H1 (cell line): Measurements from ENCODE around the gene SVEP1. TPM values are rescaled to one million over a fixed set of nuclear protein-coding genes. Genes with fewer than 3 reads are reported as not detected.

ENCODE experiments used
- CTCF ChIA-PET: fragments of 300-600 bp; sonication (Branson Sonifier 250); formaldehyde crosslinking; loops from one replicate; lab custom pipeline; 2021; ENCODE audit not compliant: partially characterized antibody; lab: Charles Lee
- POLR2A ChIA-PET: fragments of 300-600 bp; sonication (Branson Sonifier 250); formaldehyde crosslinking; loops from one replicate; lab custom pipeline; 2021; ENCODE audit warnings: inconsistent platforms; ENCODE audit not compliant: partially characterized antibody; lab: Charles Lee
- DNase-seq, 2 experiments: peaks; one replicate each; pipeline versions ENCODE4 v3.0.0 to v3.0.0-alpha.2; 2010 to 2022; ENCODE audit warnings: low spot score in 2 of 2, low read depth in 1 of 2, mixed read lengths in 1 of 2
- FAIRE-seq: peaks from 2 replicates; lab custom pipeline; 2011; peaks lifted over from hg19 to GRCh38; lab: Jason Lieb, UNC
- H2AFZ ChIP-seq: 2 replicates; pipeline ENCODE4 v1.8.1; 2012; ENCODE audit warnings: low read length, inconsistent platforms
- H2AK5ac ChIP-seq: 2 replicates; pipeline ENCODE4 v1.6.1; 2013; ENCODE audit warnings: low read depth, low read length
- H2BK120ac ChIP-seq: replicated peaks from 2 replicates; pipeline ENCODE3; 2013; ENCODE audit warnings: low read depth, low read length, inconsistent platforms
- H2BK12ac ChIP-seq: 2 replicates; pipeline ENCODE4 v1.6.1; 2013; ENCODE audit warnings: low read depth, low read length
- H2BK15ac ChIP-seq: 2 replicates; pipeline ENCODE4 v1.6.1; 2013; ENCODE audit warnings: low read length
- H2BK20ac ChIP-seq: 2 replicates; pipeline ENCODE4 v1.6.1; 2013; ENCODE audit warnings: low read length
- H2BK5ac ChIP-seq: 2 replicates; pipeline ENCODE4 v1.6.1; 2013; ENCODE audit warnings: low read depth, low read length
- H3K14ac ChIP-seq: 2 replicates; pipeline ENCODE4 v1.6.1; 2013; ENCODE audit warnings: inconsistent platforms; ENCODE audit not compliant: insufficient read length
- H3K18ac ChIP-seq: 2 replicates; pipeline ENCODE4 v1.6.1; 2013; ENCODE audit warnings: low read length; ENCODE audit errors: extremely low read depth
- H3K23ac ChIP-seq: 2 replicates; pipeline ENCODE4 v1.6.1; 2013; ENCODE audit warnings: inconsistent platforms; ENCODE audit not compliant: insufficient read length
- H3K23me2 ChIP-seq: 2 replicates; pipeline ENCODE4 v1.6.1; 2013; ENCODE audit warnings: low read depth, low read length
- H3K27ac ChIP-seq: 2 replicates; pipeline ENCODE4 v1.6.1; 2011; ENCODE audit warnings: low read depth, low read length, inconsistent platforms
- H3K27me3 ChIP-seq, 4 experiments: replicated peaks in 1 of 4; 1 replicate in 1 of 4; 2 replicates in 3 of 4; pipeline versions ENCODE4 v1.6.1 to v1.8.1; 2011 to 2013; ENCODE audit warnings: low read length in 3 of 4, mild to moderate bottlenecking in 3 of 4, inconsistent platforms in 2 of 4, mixed read lengths in 2 of 4, moderate library complexity in 1 of 4; ENCODE audit not compliant: control insufficient read depth in 3 of 4, insufficient read depth in 3 of 4; ENCODE audit errors: extremely low read depth in 1 of 4
- H3K36me3 ChIP-seq, 4 experiments: 2 replicates each; pipeline versions ENCODE4 v1.6.1 to v1.8.1; 2011 to 2013; ENCODE audit warnings: mild to moderate bottlenecking in 4 of 4, low read length in 3 of 4, moderate library complexity in 2 of 4, control low read depth in 1 of 4, inconsistent platforms in 1 of 4; ENCODE audit not compliant: insufficient read depth in 4 of 4, control insufficient read depth in 2 of 4
- H3K4ac ChIP-seq: replicated peaks from 2 replicates; pipeline ENCODE3; 2013; ENCODE audit warnings: low read length, low read depth, mixed read lengths, inconsistent platforms; ENCODE audit not compliant: insufficient read length
- H3K4me1 ChIP-seq, 4 experiments: replicated peaks in 1 of 4; 1 replicate in 1 of 4; 2 replicates in 3 of 4; pipeline versions ENCODE4 v1.6.1 to v1.8.1; 2011 to 2013; ENCODE audit warnings: low read length in 3 of 4, inconsistent platforms in 2 of 4, mixed read lengths in 1 of 4; ENCODE audit not compliant: insufficient read depth in 4 of 4, control insufficient read depth in 3 of 4
- H3K4me2 ChIP-seq, 2 experiments: 2 replicates each; pipeline versions ENCODE4 v1.6.1 to v1.8.1; 2011 to 2013; ENCODE audit warnings: low read depth in 2 of 2, low read length in 2 of 2, control low read depth in 1 of 2, inconsistent platforms in 1 of 2, mild to moderate bottlenecking in 1 of 2; ENCODE audit not compliant: insufficient read depth in 1 of 2
- H3K4me3 ChIP-seq, 4 experiments: fragments of 200-600, 300-600 bp in 1 of 4; sonication (generic), shearing (Covaris generic), sonication (Bioruptor Twin) in 1 of 4; 2 replicates each; pipeline versions ENCODE4 v1.5.1 to v1.8.1; 2011 to 2016; ENCODE audit warnings: low read length in 4 of 4, low read depth in 3 of 4, control low read depth in 2 of 4, inconsistent platforms in 2 of 4, mild to moderate bottlenecking in 2 of 4, mixed read lengths in 1 of 4, moderate library complexity in 1 of 4; ENCODE audit not compliant: insufficient read depth in 2 of 4; ENCODE audit errors: extremely low read depth in 1 of 4
- H3K56ac ChIP-seq: replicated peaks from 2 replicates; pipeline ENCODE3; 2013; ENCODE audit warnings: low read depth, mild to moderate bottlenecking, mixed read lengths, low read length, inconsistent platforms; ENCODE audit not compliant: insufficient read length
- H3K79me1 ChIP-seq: 2 replicates; pipeline ENCODE4 v1.6.1; 2013; ENCODE audit warnings: low read depth, low read length, control low read depth
- H3K79me2 ChIP-seq, 2 experiments: 2 replicates each; pipeline versions ENCODE4 v1.6.1 to v1.8.1; 2012 to 2013; ENCODE audit warnings: low read length in 2 of 2, mild to moderate bottlenecking in 2 of 2, inconsistent platforms in 1 of 2; ENCODE audit not compliant: insufficient read depth in 2 of 2, control insufficient read depth in 1 of 2
- H3K9ac ChIP-seq, 4 experiments: replicated peaks in 1 of 4; 1 replicate in 1 of 4; 2 replicates in 3 of 4; pipeline versions ENCODE4 v1.6.1 to v1.8.1; 2011 to 2013; ENCODE audit warnings: low read depth in 3 of 4, low read length in 3 of 4, control low read depth in 2 of 4, mild to moderate bottlenecking in 2 of 4, moderate library complexity in 2 of 4, inconsistent platforms in 1 of 4; ENCODE audit errors: extremely low read depth in 1 of 4
- H3K9me3 ChIP-seq, 2 experiments: 2 replicates each; pipeline versions ENCODE4 v1.6.1 to v1.8.1; 2012 to 2013; ENCODE audit warnings: mild to moderate bottlenecking in 2 of 2, moderate library complexity in 2 of 2, control low read depth in 1 of 2, inconsistent platforms in 1 of 2, low read depth in 1 of 2, low read length in 1 of 2, mixed read lengths in 1 of 2; ENCODE audit not compliant: insufficient read depth in 2 of 2
- H4K20me1 ChIP-seq, 2 experiments: replicated peaks in 1 of 2; 2 replicates each; pipeline versions ENCODE3 to v1.8.1; 2011 to 2013; ENCODE audit warnings: inconsistent platforms in 2 of 2, low read length in 2 of 2, mild to moderate bottlenecking in 1 of 2; ENCODE audit not compliant: insufficient read depth in 2 of 2, control insufficient read depth in 1 of 2
- H4K5ac ChIP-seq: 2 replicates; pipeline ENCODE4 v1.6.1; 2013; ENCODE audit warnings: low read length, low read depth, mixed read lengths, inconsistent platforms; ENCODE audit not compliant: insufficient read length
- H4K8ac ChIP-seq: 2 replicates; pipeline ENCODE4 v1.8.0; 2013; ENCODE audit warnings: mild to moderate bottlenecking, moderate library complexity, low read length, inconsistent platforms; ENCODE audit not compliant: insufficient read depth; ENCODE audit errors: extremely low read depth
- H4K91ac ChIP-seq: replicated peaks from 2 replicates; pipeline ENCODE3; 2013; ENCODE audit warnings: low read length, mixed read lengths, inconsistent platforms; ENCODE audit not compliant: insufficient read length
- CBX5 ChIP-seq: fragments of 300-800, 300-1000 bp; sonication (generic); IDR thresholded peaks from 2 replicates; pipeline ENCODE4 v1.7.1; 2016; ENCODE audit warnings: antibody characterized with exemption, low read length, low read depth
- EGR1 ChIP-seq: IDR thresholded peaks from 2 replicates; pipeline ENCODE4 v1.6.1; 2011; ENCODE audit warnings: low read depth, low read length, borderline replicate concordance
- FOSL1 ChIP-seq: IDR thresholded peaks from 2 replicates; pipeline ENCODE4 v1.6.1; 2011; ENCODE audit warnings: mild to moderate bottlenecking, low read depth, low read length, moderate library complexity; ENCODE audit not compliant: insufficient read depth
- JUN ChIP-seq: IDR thresholded peaks from 2 replicates; pipeline ENCODE4 v1.6.1; 2011; ENCODE audit warnings: low read depth, mild to moderate bottlenecking, improper control_type of control experiment, low read length
- JUND ChIP-seq: IDR thresholded peaks from 2 replicates; pipeline ENCODE4 v1.6.1; 2011; ENCODE audit warnings: mild to moderate bottlenecking, improper control_type of control experiment, low read length
- POLR2A ChIP-seq, 2 experiments: IDR thresholded peaks; 1 replicate in 1 of 2; 2 replicates in 1 of 2; pipeline ENCODE4 v1.6.1; 2011; ENCODE audit warnings: low read depth in 2 of 2, low read length in 2 of 2, mild to moderate bottlenecking in 2 of 2; ENCODE audit errors: control extremely low read depth in 1 of 2
- SIN3A ChIP-seq, 2 experiments: IDR thresholded peaks in 1 of 2; conservative IDR thresholded peaks in 1 of 2; 2 replicates each; pipeline ENCODE4 v1.6.1; 2011 to 2012; ENCODE audit warnings: low read length in 2 of 2, improper control_type of control experiment in 1 of 2, low read depth in 1 of 2, mild to moderate bottlenecking in 1 of 2
- SIX5 ChIP-seq: IDR thresholded peaks from 2 replicates; pipeline ENCODE4 v1.6.1; 2011; ENCODE audit warnings: mild to moderate bottlenecking, low read depth, low read length
- SUZ12 ChIP-seq: fragments of 200-600 bp; sonication (generic); IDR thresholded peaks from 2 replicates; pipeline ENCODE4 v1.6.1; 2012; ENCODE audit warnings: mild to moderate bottlenecking, inconsistent platforms, low read length, moderate library complexity, mixed read lengths
- TAF1 ChIP-seq: IDR thresholded peaks from 2 replicates; pipeline ENCODE4 v1.6.1; 2011; ENCODE audit warnings: mild to moderate bottlenecking, low read depth, low read length
- WGBS, 2 experiments: shearing (Covaris generic) in 1 of 2; methylation state at CpG; one replicate each; pipeline versions ENCODE4 v1.1.6 to v1.1.7; 2013 to 2015; ENCODE audit warnings: low lambda C conversion rate in 2 of 2, mixed read lengths in 2 of 2, inconsistent platforms in 1 of 2, low coverage in 1 of 2, missing lambda C conversion rate in 1 of 2; ENCODE audit not compliant: insufficient replicate concordance in 2 of 2, insufficient coverage in 1 of 2, insufficient read length in 1 of 2; ENCODE audit errors: extremely low coverage in 1 of 2, missing lambda C conversion rate in 1 of 2; 5-methylcytosine and 5-hydroxymethylcytosine counted together
- polyA plus RNA-seq, 7 experiments: library from polyadenylated mRNA; depleted of rRNA in 3 of 7; stranded (reverse) in 5 of 7; unstranded in 2 of 7; fragments of >200 nt in 5 of 7; fragments of 200-250 nt in 2 of 7; gene quantifications; 1 replicate in 5 of 7; 2 replicates in 1 of 7; 4 replicates in 1 of 7; pipeline versions ENCODE4 v1.2.1 to v1.2.3, GENCODE V29; 2011 to 2013; ENCODE audit warnings: missing spikeins in 2 of 7, mixed read lengths in 2 of 7
- total RNA-seq: library from RNA; stranded (reverse); fragmentation: NEBNext Ultra II Directional; extraction: Animal tissue kit (Norgen Biotek cat#: 25700); gene quantifications from 2 replicates; pipeline ENCODE4 v1.2.1, GENCODE V29; 2021
- TF ChIP-seq, protein P1 (sequence below): IDR thresholded peaks from 2 replicates; pipeline ENCODE4 v1.6.1; 2012; ENCODE audit warnings: inconsistent platforms

SVEP1 gene
- total and polyA plus RNA-seq, 2 of the 8 experiments (the other 6 are each of a cell fraction or from before 2014, with no cell fraction given), result 0.11 to 0.37 TPM

DNA sequence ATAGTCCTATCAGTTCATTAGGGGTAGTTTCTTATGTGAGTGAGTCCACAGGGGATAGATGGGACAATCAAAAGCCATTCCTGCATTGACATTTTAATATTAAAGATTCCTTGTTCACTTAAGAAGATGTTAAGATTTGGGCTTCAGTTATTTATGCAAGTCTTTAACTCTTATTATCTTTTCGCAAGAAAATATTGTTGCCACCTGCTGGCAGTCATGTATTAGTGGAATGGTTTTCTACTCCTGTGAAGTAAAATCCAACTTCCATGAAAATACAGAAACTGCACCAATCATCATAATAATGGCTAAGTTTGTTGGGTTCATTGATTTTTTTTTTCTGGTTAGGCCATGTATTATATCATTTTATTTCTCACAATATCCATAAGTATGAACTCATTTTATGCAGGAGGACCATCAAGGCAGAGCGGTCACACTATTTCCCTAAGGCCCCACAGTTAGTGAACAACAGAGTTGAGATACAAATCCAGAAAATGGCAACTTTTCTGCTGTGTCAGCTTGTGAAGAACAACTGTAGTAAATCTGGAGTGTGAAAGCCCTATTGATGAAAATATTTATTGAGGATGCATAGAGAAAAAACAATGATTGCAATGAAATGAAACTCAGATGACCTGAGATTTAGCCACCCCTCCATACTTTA, 153.4 kb downstream of the SVEP1 start:
- Histone ChIP-seq H3K4me2 (no peak overlapping the region), H2AFZ (no peak overlapping the region), H2BK15ac (no peak overlapping the region), H3K79me2 (no peaks in the 10 kb centered on the region), H3K79me1 (no peaks in the 10 kb centered on the region), H4K20me1 (no peaks in the 10 kb centered on the region), H3K4me1 (no peaks in the 10 kb centered on the region), H2BK12ac (no peak overlapping the region), H3K14ac (no peak overlapping the region), H3K36me3 (no peaks in the 10 kb centered on the region), H3K23ac (no peak overlapping the region), H3K9me3 (no peaks in the 10 kb centered on the region), H2BK5ac (no peak overlapping the region), H2BK120ac (no peak overlapping the region), H4K5ac (no peak overlapping the region), H3K9ac (no peak overlapping the region), H3K4ac (no peak overlapping the region), H3K23me2 (no peaks in the 10 kb centered on the region; the same call in 1 of the 2 replicates), H3K4me3 (no peak overlapping the region), H3K18ac (no peak overlapping the region), H3K27ac (no peak overlapping the region), H2BK20ac (no peak overlapping the region), H3K27me3 (no peaks in the 10 kb centered on the region), H4K8ac (no peak overlapping the region), H2AK5ac (no peak overlapping the region), H4K91ac (no peak overlapping the region), H3K56ac (no peak overlapping the region)
- DNase-seq, result no peak
- no peak for FAIRE-seq
- ChIA-PET POLR2A (no interaction called here), CTCF (no interaction called here)
- WGBS, 2 experiments, result 89% methylated on average over 2 of the region's 2 CpGs; no CpG with 5 or more reads in 1 of the 2 experiments
- TF ChIP-seq SUZ12 (no peak), SIX5 (no peak), TAF1 (no peak), CBX5 (no peak), POLR2A (IDR thresholded peaks at IDR 0.05; ENCODE audit: control extremely low read depth in 1 of 2, low read depth in 2 of 2, low read length in 2 of 2) (no peak), FOSL1 (no peak), EGR1 (no peak), SIN3A (conservative IDR thresholded peaks at IDR 0.05 in 1 of 2, IDR thresholded peaks at IDR 0.05 in 1 of 2; ENCODE audit: low read depth in 1 of 2, low read length in 2 of 2) (no peak), JUND (no peak), JUN (no peak)
- TF ChIP-seq, protein P1, sequence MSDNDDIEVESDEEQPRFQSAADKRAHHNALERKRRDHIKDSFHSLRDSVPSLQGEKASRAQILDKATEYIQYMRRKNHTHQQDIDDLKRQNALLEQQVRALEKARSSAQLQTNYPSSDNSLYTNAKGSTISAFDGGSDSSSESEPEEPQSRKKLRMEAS, result no peak
